ENCODE data around the gene MED23.

GRCh38 chr6:131549811-131550210 lies 78.2 kb downstream of the MED23 start:
- TF ChIP-seq EZH2phosphoT487 (IDR thresholded peaks at IDR 0.05; ENCODE audit: insufficient read depth, low read depth) (no peak), EZH2 (IDR thresholded peaks at IDR 0.05; ENCODE audit: insufficient read depth, poor library complexity, severe bottlenecking) (no peak)
